ENCODE results near the gene ERGIC1. TPM values are rescaled to one million over a fixed set of nuclear protein-coding genes. Genes with fewer than 3 reads are reported as not detected.
"Not testable (repeated sequence)": the region's sequence is repeated elsewhere in the genome, so short reads cannot be mapped to it uniquely, and the experiment has no call there.

ERGIC1 gene
- total and polyA plus RNA-seq, 2 of the 13 experiments (the other 11 are each of a cell fraction or from before 2014, with no cell fraction given), result 78.5 to 184 TPM

- TF ChIP-seq ZNF691 (CRISPR knock-in tag; IDR thresholded peaks at IDR 0.05; ENCODE audit: borderline replicate concordance, low read depth), result no peak
Measured at GRCh38 chr5:172786736-172787462, 47.2 kb upstream of the ERGIC1 start (continued).

- FAIRE-seq; H3K4me3 ChIP-seq (replicated peaks in 1 of 3; ENCODE audit: insufficient read depth in 1 of 3, low read depth in 2 of 3, low read length in 3 of 3); H3K4me2 ChIP-seq (ENCODE audit: low read depth, low read length); H3K9me3 ChIP-seq (ENCODE audit: low read length); H4K20me1 ChIP-seq (ENCODE audit: insufficient read depth, low read length); H3K36me3 ChIP-seq (replicated peaks in 1 of 2; ENCODE audit: control insufficient read depth in 1 of 2, insufficient read depth in 2 of 2, low read length in 2 of 2); in situ Hi-C loops (cut with HindIII; ENCODE audit: extremely low pct_ligation_motif_present, low pct_unique_long_range_greater_than_20kb); BruUV-seq (replicated peaks); H3K79me2 ChIP-seq (ENCODE audit: insufficient read depth, low read length); CTCF ChIA-PET (ENCODE audit: low intra/inter-chr PET ratio, low total read pairs); ATAC-seq; H3K9ac ChIP-seq (ENCODE audit: insufficient read depth, low read depth, low read length); DNase-seq (ENCODE audit: low spot score); H3K27ac ChIP-seq (ENCODE audit: extremely low read length, insufficient read depth, low read length); H2AFZ ChIP-seq (ENCODE audit: low read length); H3K27me3 ChIP-seq (ENCODE audit: control insufficient read depth in 1 of 2, insufficient read depth in 2 of 2, low read length in 2 of 2); intact Hi-C loops (cut with micrococcal nuclease; ENCODE audit: unreplicated experiment): not testable (repeated sequence)
- POLR2A ChIA-PET, result interaction anchor here (0.9 to 9.8 kb wide), 3 partner anchors 15 to 73 kb away, joined by 3 to 425 read pairs (median 4); partner anchors contain the start of gene DUSP1
- 88% methylated on average over 3 of the region's 3 CpGs for WGBS (ENCODE audit: low lambda C conversion rate)
- H3K4me1 ChIP-seq (ENCODE audit: insufficient read depth, low read length), result peaks cover 82% of the 10 kb centered on the region
Measured at GRCh38 chr5:172787538-172787937, 46.5 kb upstream of the ERGIC1 start.
